VCaP (cell line): Measurements from ENCODE around the gene ARGLU1.

ENCODE experiments used
- H3K27ac ChIP-seq: fragments of 450-650 bp; 2 replicates; pipeline ENCODE4 v1.5.1; 2017
- TF ChIP-seq, protein P1 (sequence below): fragments of 450-650 bp; conservative IDR thresholded peaks from 2 replicates; pipeline ENCODE4 v1.5.1; 2017; ENCODE audit warnings: mild to moderate bottlenecking, moderate library complexity

Gene ARGLU1

DNA sequence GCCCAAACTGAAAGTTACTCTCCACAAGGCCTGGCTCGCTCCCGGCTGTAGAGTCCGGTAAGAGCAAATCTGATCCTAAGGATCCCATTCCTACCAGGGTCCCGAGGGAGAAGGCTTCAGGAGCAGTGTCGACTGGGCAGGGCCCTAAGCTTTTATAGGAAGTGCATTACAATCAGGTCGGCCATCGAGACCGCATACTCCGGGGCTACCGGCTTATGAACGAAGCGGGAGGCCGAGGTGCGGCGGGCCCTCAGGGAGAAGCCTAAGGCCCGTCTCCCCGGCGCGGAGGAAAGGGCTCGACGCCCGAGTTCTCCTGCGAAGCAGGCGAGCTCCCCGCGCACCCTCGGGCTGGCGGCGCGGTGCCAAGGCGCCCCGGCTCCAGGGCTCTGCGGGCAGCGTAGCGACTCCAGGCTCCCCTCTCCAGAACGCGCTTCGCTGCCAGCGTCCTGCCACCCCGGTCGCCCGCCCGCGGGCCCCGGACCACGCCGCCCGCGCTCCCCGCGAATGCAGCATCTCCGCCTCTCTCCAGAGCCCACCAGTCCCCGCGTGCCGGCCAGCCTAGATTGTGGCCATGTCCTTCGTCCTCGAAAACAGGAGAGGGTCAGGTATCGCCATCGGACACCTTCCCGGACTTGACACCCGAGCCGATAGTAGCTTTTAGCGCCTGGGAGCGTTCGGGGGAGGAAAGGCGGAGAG lies 33.8 kb downstream of the ARGLU1 start:
- TF ChIP-seq, protein P1, sequence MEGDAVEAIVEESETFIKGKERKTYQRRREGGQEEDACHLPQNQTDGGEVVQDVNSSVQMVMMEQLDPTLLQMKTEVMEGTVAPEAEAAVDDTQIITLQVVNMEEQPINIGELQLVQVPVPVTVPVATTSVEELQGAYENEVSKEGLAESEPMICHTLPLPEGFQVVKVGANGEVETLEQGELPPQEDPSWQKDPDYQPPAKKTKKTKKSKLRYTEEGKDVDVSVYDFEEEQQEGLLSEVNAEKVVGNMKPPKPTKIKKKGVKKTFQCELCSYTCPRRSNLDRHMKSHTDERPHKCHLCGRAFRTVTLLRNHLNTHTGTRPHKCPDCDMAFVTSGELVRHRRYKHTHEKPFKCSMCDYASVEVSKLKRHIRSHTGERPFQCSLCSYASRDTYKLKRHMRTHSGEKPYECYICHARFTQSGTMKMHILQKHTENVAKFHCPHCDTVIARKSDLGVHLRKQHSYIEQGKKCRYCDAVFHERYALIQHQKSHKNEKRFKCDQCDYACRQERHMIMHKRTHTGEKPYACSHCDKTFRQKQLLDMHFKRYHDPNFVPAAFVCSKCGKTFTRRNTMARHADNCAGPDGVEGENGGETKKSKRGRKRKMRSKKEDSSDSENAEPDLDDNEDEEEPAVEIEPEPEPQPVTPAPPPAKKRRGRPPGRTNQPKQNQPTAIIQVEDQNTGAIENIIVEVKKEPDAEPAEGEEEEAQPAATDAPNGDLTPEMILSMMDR, result no peak
- H3K27ac ChIP-seq, result peak overlapping the region; percentile 91

DNA sequence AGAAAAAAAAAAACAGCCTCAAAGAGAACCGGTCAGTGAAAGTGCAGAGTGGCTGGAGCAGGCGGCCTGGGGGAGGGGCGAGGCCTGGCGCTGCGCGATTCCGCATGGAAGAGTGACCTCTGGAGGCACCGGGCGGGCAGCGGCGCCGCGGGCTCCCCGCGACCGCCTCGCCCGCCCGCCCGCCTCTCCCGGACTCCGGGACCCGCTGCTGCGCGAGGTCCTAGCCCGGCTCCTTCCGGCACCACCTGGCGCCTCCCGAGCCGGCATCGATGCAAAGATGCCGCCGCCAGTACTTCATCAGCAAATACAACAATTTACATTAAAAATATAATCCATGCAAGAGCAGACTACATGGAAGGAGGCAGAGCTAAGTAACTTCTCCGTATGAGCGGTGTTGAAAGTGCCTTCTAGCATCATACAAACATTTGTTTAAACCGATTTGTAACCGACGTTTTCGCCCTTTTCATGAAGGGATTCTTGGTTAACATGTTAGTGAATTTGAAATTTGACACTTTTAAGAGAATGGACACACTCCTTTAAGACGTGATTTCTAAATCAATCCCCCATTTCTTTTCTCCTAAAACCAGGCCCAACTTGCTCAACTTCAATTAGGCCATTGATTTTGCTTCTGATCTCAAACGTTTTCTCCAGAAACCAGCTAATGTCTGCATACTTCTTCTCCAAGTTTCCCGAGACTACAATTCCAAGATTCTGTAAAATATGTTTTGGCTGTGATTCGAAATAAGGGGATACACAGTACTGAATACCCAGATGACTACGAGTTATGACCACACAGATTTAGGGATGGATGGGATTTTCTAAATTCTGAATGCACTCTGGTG lies 34.6 kb downstream of the ARGLU1 start:
- peak overlapping the region; percentile 91 for H3K27ac ChIP-seq
- TF ChIP-seq, protein P1, result peak; percentile 88

DNA sequence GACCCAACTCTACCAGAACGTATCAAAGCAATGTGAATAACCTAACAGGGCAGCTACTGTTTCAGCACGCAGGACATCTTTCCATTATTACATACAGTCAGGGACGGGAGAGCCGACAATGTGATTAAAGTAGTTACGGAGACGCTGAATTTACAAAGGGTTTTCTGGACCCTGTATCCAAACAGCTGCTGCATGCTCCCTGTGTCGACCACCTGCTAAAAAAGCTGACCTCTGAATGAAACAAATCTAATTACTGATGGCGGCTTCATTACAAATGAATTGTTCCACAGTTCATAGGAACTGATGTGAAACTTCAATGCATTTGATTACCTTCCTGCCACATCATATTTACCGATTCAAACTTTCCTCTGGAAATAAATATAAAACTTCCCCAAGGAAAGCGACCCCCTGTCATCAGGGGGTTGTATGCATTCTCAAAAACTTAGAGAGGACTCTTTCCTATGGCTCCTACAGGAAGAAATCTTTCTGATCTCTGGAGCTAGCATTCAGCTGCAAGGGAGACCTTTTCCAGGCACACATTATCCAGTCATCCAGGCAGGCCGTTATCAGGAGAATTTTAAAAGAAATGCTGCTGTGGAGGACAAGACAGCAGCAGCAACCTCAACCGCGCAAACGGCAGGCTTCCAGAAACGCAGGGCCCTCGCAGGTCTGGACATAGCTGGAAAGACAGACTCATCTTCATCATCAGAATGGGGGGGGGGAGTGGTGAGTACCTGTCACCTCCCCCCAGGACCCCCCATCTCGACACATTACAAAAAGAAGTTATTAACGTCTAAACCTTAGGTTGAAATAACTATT lies 35.6 kb downstream of the ARGLU1 start:
- peak overlapping the region; percentile 91 for H3K27ac ChIP-seq
- TF ChIP-seq, protein P1, result no peak

DNA sequence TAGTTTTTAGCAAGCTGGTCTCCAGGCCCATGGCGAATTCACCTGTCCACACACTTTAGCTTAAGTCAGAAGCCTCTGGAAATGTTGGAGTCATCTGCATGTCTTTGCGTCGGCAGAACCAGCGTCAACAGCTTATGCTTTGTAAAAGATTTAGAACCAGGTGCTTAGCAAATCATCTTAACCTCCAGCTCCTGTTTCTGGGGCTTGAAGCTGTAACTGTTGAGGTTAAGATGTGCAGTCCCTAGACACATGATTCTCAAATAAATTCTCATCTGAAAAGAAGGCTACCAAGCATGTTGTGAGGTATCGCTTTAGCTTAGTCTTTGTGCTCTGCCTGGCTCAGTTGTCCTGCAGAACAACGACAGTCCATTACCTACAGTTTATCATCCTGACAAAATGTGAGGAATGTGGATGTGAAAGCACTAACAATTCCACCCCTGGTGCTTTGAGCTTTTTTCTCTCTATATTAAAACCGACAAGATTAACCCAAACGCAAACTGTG lies 36.9 kb downstream of the ARGLU1 start:
- H3K27ac ChIP-seq, result peak overlapping the region; percentile 91
- TF ChIP-seq, protein P1, result no peak

DNA sequence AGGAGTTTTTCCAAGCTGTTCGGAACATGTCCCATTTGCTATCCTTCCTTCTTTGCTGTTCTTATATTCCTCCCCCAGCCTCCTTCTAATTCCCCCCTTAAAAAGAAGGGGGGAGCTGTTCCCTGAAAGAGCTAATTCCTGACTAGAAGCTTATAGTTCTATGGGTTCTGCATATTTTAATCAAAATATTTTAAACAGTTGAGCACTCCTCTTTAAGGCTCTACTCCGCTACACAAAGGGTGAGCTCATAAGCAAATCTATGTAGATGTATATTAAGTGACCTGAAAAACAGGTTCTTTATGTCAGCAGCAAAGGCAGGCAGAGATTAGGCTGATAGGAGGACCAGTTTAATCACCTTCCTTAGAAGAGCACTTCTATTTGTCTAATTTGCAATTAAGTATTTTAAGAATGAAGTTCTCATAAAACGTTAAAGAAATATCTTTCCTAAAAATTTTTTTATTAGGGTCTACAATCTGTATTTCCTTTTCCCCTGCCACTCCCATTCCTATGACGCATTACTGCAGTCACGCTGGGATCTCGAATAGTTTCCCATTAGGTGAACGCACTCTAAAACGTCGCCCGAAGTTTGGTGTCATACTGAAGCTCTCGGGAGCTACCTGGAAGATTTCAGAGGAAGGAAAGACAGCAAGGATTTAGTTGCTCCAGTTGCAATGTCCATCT lies 37.6 kb downstream of the ARGLU1 start:
- peak overlapping the region; percentile 91 for H3K27ac ChIP-seq
- TF ChIP-seq, protein P1, result no peak

DNA sequence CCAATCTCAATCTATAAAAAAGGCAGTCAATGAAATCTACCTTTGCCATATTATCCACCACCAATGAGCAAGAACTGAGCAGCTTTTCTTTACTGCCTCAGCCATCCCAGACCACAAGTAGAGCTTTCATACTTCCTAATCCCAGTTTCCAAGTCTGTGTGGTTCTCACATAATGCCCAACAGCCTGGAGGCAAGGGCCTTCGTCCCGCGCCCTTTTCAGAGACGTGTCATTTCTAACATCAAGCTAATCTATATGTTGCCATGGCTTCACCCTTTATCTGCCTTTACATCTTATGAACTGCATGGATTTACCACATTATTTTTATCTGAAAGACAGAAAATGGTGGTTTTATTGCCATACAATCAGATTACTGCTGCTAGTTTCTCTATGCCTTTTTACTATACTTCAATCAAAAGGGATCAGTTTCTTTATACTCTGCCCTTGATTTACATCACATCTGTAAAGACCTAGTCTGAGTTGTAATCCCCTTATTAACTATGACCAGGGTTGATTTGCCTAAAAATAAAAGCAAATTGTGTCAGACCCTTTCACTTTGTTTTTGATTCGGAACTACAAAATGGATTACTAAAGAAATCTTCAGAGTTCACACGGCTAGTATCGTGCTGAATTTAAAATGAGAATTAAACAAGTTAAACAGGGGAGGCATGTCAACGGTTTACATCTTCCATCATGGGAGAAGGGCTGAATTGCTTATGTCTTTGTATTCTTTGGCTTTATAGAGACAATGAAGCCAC lies 38.3 kb downstream of the ARGLU1 start:
- TF ChIP-seq, protein P1, result no peak
- peak overlapping the region; percentile 91 for H3K27ac ChIP-seq
